Measurements from ENCODE around the gene CLEC4E.
"Not testable (repeated sequence)": the region's sequence is repeated elsewhere in the genome, so short reads cannot be mapped to it uniquely, and the experiment has no call there.

DNA sequence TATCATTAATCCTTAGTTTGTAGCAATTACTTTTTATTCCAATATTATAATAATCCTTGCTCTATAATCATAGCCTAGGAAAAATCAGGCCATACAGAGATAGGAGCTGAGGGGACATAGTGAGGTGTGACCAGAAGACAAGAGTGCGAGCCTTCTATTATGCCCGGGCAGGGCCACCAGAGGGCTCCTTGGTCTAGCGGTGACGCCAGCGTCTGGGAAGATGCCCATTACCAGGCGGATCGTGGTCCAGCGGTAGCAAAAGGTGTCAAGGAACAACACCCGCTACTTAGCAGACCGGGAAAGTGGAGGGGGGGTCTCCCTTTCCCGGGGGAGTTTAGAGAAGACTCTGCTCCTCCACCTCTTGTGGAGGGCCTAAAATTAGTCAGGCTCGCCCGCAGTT is 43.8 kb upstream of the CLEC4E start:
- TF ChIP-seq POLR2A, POLR2AphosphoS5 (IDR thresholded peaks at IDR 0.05): not testable (repeated sequence)
- TF ChIP-seq, protein P1, sequence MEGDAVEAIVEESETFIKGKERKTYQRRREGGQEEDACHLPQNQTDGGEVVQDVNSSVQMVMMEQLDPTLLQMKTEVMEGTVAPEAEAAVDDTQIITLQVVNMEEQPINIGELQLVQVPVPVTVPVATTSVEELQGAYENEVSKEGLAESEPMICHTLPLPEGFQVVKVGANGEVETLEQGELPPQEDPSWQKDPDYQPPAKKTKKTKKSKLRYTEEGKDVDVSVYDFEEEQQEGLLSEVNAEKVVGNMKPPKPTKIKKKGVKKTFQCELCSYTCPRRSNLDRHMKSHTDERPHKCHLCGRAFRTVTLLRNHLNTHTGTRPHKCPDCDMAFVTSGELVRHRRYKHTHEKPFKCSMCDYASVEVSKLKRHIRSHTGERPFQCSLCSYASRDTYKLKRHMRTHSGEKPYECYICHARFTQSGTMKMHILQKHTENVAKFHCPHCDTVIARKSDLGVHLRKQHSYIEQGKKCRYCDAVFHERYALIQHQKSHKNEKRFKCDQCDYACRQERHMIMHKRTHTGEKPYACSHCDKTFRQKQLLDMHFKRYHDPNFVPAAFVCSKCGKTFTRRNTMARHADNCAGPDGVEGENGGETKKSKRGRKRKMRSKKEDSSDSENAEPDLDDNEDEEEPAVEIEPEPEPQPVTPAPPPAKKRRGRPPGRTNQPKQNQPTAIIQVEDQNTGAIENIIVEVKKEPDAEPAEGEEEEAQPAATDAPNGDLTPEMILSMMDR (IDR thresholded peaks at IDR 0.05): not testable (repeated sequence)
